NCI-H2171 (cell line): ENCODE data around the gene HMOX2.

Experiments used
- DNase-seq: peaks from one replicate; lab custom pipeline; 2025; lab: John Stamatoyannopoulos, UW

HMOX2 gene, protein sequence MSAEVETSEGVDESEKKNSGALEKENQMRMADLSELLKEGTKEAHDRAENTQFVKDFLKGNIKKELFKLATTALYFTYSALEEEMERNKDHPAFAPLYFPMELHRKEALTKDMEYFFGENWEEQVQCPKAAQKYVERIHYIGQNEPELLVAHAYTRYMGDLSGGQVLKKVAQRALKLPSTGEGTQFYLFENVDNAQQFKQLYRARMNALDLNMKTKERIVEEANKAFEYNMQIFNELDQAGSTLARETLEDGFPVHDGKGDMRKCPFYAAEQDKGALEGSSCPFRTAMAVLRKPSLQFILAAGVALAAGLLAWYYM

DNA sequence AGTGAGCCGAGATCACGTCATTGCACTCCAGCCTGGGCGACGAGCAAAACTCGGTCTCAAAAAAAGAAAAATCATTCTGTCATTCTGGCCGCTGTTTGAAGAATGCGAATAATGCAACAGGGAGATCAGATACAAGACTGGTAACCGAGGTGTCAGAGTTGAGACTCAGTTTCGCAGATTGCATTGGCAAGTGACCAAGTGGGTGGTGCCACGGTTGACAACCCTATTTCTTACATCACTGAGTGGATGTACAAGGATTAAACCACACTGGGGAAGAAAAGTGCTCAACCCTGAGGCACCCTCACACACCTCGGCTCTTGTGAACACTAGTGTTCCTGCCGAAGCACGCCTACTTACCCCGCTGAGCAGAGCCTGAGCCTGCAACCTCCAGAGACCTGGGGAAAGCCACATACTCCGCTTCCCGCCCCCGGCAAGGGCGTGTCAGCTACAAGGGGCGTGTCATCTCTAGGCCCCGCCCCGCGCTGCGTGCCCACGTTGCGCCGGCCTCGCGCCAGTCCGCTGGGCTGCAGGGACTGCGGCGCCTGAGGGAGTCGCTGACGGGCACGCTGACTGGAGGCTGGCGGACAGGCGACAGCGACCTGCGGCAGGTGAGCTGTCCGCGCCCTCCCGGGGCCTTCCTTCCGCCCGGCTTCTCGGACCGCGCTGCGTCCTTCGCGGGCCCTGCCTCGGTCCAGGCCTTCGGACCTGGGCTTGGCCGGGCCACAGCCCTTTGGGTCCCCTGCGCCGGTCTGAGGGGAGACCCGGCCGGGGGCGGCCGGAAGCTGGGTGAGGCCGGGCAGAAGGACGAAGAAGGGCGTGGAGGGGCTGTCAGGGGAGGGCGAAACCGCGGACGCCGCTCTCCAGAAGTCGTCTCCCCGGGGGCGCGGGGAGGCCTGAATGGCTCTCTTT is at the start of gene HMOX2:
Gene HMOX2 (plus strand): TSS at position 519 of the 909 bp plus-strand sequence. CDS start 29,127 bp downstream, outside the sequence.
- peak; percentile 82 for DNase-seq

DNA sequence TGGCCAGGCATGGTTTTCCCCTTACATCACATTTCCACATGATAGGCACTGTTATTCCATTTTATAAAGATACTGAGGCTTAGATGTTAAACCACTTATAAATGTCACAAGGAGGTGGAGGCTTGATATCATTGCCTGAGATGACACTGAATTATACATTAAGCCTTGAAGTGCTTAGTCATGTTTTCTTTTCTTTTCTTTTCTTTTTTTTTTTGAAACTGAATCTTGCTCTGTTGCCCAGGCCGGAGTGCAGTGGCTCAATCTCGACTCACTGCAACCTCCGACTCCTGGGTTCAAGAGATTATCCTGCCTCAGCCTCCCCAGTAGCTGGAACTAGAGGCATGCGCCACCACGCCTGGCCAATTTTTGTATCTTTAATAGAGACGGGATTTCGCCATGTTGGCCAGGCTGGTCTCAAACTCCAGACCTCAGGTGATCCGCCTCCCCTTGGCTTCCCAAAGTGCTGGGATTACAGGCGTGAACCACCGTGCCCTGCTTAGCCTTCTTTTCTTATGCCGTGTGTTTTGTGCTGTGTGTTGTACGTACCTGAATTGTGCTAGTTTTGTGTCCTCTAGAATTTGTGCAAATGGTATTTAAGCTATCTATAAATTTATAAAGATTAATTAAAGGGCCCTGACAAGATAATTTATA is 49.4 kb upstream of the HMOX2 start:
- no peak for DNase-seq

DNA sequence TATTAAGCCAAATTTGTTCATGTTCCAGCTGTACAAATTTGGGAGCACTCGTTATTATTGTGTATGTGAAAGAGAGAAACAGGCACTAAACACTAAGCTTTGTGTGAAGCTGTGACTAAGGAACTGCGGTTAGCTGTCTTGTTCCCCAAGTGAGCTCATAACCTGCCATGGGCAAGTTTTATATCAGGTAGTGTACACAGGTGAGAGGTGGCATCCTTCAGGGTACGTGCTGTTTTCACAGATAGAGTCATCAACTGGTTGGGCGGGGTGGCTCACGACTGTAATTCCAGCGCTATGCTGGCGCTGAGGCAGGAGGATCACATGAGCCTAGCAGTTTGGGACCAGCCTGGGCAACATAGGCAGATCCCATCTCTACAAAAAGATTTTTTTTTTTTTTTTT is 47.7 kb upstream of the HMOX2 start:
- DNase-seq = no peak

DNA sequence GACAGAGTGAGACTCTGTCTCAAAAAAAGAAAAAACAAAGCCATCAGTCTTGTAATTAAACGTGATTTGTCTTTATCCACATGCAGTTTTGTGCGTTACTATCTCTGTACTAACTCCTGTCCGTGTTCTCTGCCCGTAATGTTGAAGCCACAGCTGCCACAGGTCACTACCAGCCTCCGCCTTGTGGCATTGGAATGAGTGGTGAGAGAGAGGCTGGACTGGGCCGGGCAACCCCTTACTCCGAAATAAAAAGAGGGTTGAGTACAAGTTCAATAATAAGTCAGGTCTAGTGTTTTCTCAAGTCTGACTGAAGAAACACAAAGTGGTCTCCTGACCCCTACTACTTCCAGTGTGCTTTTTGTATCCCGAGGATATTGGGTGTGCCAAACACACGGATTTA is 45.2 kb upstream of the HMOX2 start:
- DNase-seq = no peak

DNA sequence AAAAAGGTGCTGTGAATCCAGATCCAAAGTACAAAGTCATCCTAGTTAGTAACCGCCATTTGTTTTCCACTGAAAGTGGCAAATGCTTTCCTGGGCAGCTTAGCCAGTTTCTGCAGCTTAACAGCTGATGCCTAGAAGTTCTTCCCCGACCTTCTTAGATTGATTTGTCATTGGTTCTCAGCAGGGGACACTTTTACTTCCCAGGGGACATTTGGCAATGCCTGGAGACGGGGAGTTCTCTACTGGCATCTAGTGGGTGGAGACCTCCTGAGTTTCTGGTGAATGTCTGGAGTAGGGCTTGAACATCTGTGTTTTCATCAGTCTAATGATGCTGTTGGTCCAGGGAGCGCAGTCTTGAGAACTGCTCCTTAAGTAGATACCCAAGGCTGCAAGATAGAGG is 43.0 kb upstream of the HMOX2 start:
- no peak for DNase-seq

DNA sequence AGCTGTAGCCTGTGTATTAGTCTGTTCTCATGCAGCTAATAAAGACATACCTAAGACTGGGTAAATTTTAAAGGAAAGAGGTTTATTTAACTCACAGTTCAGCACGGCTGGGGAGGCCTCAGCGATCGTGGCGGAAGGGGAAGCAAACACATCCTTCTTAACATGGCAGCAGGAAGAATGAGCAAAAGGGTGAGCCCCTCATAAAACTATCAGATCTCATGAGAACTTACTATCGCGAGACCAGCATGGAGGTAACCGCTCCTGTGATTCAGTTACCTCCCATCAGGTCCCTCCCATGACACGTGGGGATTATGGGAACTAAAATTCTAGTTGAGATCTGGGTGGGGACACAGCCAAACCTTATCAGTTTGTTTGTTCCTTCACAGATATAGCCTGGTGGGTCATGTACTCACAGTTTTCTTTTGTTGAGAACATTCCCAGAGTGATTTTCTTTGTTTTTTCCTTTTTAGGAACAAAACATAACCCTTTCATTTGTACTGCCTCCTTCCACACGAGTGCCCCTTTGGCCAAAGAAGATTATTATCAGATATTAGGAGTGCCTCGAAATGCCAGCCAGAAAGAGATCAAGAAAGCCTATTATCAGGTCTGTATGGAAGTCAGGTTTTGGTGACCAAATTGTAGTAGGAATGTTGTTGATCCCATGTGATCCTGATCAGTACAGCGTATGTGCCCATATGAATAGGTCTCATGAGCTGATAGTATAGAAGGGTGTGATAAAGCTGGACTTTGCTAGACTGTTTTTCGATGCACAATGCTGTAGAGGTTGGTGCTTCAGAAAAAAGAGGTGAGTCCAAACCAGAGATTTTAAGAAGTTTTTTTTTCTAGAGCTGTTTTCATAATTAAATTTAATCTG is 42.0 kb upstream of the HMOX2 start:
- no peak for DNase-seq

DNA sequence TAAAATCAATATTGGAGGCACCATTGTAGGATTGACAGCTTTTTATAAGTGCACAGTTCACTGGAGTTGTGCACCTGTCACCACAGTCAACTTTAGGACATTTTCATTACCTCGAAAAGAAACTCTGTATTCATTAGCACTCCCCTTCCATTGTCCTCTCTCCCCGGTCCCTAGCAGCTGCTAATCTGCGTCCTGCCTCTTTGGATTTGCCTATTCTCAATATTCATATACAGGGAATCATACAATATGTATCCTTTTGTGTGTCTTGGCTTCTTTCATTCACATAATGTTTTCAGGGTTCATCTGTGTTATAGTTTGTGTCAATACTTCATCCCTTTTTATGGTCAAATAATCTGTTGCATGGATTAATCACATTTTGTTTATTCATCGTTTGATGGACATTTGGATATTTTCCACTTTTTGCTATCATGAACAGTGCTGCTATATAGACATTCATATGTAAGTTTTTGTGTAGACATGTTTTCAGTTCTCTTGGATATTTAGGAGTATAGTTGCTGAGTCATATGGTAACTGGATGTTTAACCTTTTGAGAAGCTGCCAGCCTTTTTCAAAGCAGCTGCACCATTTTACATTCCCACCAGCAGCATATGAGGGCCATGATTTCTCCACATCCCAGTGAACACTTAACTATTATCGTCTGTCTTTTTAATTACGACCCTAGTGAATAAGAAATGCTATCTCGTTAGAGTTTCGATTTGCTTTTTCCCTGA is 40.7 kb upstream of the HMOX2 start:
- DNase-seq = no peak

DNA sequence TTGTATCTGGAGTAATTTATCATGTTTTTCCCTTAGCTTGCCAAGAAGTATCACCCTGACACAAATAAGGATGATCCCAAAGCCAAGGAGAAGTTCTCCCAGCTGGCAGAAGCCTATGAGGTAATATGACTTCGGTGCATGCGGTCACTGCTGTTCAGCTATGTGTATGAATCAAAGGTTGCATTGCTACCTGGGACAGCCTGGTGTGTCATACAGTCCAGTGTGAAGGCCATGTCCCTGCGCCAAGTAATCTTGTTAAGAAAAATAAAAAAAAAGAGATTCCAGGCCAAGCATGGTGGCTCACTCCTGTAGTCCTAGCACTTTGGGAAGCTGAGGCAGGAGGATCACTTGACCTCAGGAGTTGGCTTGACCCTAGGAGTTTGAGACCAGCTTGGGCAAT is 38.8 kb upstream of the HMOX2 start:
- no peak for DNase-seq

DNA sequence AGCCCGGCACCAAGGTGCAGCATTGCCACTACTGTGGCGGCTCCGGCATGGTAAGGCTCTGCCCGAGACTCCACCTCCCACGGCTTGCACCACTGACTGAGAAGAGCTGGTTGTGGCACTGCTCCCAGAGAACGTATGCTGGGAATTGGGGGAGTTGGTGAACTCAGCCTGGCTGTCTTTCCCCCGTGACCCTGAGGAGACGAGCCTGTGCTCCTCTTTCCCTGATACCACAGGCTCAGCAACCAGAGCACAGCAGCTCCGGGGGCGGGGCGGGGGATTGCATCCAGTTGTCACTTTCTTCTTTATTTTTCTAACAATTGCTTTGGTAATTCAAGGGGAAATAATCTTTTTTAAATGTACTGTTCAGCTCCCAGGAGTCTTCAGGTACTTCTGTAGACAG is 33.8 kb upstream of the HMOX2 start:
- no peak for DNase-seq

DNA sequence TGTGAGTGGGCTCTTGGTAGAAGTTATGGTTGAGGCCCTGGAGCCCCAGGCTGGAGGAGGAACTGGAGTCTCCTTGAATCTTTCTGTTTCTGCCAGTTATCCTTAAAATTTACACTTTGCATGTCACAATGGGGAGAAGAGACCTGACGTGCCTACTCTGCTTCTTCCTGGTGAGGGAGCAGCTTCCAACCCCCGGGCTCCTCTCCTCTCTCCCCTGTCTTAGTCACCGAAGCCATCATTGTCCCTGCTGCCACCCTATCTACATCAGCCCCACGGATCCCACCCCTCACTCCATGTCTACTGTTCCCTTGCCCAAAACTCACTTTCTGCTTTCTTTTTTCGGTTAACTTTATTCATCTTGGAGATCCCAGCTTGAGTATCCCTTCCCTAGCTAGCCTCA is 32.9 kb upstream of the HMOX2 start:
- no peak for DNase-seq

DNA sequence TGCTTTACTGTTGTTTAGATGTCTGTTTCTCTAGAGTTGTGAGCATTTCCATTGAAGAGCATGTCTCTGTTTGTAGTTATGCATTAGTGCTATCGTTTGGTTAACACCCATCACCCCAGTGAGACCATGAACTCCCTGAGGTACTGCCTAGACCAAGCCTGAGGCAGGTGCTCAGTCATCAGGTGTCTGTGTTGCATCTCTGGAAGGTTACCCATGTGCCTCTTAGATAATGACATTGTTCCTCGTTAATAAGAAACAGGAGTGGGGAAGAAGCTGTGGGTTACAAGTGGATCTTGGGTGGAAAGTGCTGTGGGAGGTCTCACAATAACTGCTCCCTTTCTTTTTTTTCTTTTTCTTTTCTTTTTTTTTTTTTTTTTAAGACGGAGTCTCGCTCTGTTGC is 32.2 kb upstream of the HMOX2 start:
- DNase-seq = no peak

DNA sequence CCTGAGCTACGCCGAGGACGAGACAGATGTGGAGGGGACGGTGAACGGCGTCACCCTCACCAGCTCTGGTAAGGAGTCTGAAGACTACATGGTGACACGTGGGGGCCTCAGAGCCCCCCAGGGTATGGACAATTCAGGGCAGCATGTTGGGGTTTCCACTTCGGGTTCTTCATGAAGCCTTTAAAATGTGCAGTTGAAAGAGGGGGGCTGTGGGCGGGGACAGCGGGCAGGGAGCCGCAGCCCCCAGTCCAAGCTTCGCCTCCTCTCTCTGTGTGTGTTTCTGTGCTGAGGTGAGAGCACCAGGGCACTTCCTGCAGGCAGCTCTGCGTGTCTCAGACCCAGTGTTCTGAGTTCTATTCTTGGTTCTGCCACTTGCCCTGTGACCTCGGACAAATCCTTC is 25.8 kb upstream of the HMOX2 start:
- no peak for DNase-seq

DNA sequence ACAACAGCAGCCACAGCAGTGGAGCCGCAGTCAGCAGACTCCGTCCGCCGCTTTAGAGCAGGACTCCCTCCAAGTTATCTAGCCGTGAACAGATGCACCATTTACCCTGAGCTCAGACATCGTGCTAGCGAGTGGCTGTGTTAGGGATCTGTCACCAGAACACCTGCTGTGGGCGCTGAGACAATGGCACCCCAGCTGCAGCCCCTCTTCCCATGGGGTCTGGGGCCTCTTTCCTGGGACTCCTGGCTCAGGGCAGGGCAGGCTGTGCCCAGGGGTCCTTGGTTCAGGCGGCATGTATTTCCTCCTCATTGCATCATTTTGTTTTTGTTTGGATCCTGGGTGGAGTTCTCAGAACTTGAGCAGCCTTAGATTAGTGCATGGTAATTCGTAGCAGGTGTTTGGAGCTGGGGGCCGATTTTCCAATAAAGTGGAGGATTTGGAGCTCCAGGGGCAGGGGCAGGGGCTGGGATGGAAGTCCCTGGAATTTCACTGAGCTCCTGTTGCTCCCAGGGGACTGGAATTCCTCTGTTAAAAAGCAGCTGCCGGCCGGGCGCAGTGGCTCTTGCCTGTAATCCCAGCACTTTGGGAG is 25.2 kb upstream of the HMOX2 start:
- DNase-seq = peak; percentile 26

DNA sequence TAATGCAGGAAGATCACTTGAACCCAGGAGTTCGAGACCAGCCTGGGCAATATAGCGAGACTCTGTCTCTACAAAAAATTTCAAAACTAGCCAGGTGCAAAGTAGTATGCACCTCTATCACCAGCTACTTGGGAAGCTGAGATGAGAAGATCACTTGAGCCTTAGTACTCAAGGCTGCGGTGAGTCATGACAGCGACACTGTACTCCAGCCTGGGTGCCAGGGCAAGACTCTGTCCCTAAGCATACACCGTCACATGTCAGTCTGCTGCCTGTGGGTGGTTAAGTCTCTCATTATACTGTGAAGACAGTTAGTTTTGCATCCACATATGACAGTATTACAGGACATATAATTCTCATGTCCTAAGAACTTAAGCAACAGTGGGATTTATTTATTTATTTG is 23.5 kb upstream of the HMOX2 start:
- DNase-seq = no peak

DNA sequence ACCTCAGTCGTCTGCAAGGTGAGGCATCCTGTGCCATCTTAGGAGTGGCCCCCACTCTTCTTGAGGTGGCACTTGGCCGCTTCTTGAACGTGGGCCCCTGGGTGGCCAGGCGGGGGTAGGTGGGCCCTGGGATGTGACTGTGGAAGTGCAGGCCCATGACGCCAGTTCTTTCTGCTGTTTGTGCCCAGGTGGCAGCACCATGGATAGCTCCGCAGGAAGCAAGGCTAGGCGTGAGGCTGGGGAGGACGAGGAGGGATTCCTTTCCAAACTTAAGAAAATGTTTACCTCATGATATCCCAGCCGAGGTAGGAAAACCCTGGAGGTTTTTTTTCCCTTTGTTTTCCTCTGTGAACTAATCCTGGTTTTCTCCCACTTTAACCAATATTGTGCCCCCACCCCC is 21.6 kb upstream of the HMOX2 start:
- no peak for DNase-seq

DNA sequence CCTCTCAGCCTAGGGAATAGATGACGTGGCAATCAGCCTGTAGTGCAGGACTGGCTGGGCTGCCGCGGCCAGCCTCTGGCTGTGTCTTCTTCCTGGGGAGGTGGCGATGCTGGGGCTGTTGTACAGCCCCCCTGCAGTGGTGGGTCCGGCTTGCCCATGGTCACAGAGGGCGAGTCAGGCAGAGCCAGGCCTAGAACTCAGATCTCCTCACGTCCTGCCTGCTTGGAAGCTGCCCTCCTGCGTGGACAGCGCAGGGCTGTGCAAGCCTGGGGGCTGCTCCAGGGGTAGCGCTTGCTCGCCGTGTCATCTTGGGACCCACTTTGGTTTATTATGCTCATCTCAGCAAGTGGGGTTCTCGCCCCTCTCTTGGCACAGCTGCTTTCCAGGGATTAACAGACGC is 21.1 kb upstream of the HMOX2 start:
- no peak for DNase-seq

DNA sequence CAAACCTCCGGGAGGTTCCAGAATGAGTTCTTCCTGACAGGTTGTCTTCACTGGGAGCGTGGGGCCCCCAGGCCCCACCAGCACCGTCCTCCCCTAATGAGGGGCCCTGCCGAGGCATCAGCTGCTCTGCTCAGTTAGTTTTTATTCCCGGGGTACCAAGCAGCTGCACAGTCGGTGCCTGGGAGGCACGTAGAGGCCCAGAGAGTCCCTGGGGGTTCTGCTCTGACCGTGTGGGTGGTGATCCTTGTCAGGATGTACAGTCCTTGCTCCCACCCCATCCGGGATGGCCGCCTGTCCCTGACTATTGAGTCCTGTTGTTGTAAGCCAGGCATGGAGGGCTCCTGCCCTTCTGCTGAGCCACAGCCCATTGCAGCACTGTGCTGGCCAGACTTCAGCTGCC is 20.2 kb upstream of the HMOX2 start:
- no peak for DNase-seq

DNA sequence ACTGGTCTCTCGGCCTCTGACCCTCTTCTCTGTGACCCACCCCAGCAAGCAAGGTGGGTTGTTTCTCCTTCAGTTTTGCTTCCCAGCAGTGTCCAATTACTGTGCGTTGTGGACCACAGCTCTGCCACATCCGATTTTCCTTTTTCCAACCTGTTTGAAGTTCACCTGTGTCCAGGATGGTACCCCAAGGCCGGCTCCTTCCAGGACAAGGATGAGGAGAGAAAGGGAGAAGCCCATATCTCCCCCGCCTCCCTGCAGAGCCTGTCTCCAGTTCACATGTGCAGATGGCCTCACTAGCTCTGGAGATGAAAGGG is 15.3 kb upstream of the HMOX2 start:
- DNase-seq = no peak

DNA sequence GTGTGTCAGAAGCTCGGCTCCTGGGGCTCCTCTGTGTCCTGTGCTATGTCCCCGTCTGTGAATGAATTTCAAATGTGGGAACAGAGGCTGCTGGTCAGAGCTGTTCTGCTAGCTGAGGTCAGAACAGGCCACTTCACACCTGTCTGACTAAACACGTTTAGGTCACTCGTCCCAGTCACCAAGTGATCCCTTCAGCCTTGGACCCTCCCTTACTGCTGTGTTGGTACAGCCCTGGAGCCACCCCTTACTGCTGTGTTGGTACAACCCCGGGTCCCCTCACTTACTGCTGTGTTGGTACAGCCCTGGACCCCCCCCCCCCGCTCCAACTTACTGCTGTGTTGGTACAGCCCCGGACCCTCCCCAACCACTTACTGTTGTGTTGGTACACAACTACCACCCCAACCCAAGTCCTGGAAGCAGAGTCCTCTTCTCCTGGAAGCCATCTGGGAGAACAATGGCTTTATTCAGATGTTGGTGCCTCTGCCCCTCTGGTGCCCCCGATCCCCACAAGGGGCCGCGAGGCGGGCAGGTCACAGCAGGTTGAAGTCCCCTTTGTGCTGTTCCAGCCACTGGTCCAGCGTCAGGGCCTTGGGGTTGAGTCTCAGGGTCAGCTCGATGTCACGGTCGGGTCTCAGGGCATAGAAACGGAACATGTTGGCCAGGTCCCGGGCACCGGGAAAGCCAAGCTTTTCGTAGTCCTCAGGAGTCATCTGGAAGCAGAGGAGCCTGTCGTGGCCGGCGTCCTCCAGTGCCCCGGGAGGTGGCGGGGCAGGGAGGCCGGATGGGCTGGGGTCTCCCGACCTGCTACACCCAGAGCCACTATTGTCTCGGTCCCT is 14.7 kb upstream of the HMOX2 start:
- DNase-seq = no peak

DNA sequence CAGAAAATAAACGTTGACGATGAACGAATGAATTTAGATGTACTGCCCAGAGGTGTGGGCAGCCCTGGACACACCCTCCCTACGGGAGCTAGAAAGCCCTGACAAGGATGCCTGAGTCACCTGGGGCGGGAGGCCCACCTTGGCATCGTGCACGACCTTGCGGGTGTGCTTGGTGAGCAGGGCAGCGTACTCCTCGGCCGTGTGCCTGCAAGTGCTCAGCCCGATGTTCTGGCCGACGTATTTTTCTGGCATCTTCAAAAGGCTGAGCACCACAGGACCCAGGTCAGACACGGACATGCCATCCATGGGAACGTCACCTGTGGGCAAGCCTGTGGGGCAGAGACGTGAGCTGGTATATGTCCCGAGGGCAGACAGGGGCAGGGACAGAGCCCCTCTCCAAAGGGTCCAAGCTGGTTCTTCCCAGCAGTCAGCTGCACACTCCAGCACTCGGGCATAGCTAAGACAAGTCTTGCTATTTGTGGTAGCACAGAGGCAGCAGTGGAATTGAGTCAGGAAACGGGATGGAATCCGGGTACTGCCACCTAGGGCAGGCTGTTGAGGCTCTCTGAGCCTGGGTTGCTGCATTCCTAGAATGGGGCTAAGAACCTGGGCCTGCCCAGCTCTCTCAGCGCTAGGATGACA is 12.6 kb upstream of the HMOX2 start:
- no peak for DNase-seq
